Caco-2 (cell line): Measurements from ENCODE around the gene PSME4. TPM values are rescaled to one million over a fixed set of nuclear protein-coding genes. Genes with fewer than 3 reads are reported as not detected.

Experiments
- BruUV-seq: library from RNA; stranded (reverse); fragments of 400-500 nt; replicated peaks from 2 replicates; lab custom pipeline; 2021; lab: Mats Ljungman, UMichigan
- CTCF ChIA-PET: fragments of 300-600 bp; sonication (Branson Sonifier 250); formaldehyde crosslinking; loops from one replicate; lab custom pipeline; 2022; ENCODE audit warnings: antibody characterized with exemption; lab: Charles Lee
- POLR2A ChIA-PET: fragments of 300-600 bp; sonication (Branson Sonifier 250); formaldehyde crosslinking; loops from one replicate; lab custom pipeline; 2022; ENCODE audit warnings: antibody characterized with exemption; lab: Charles Lee
- DNase-seq, 2 experiments: peaks; one replicate each; pipeline versions ENCODE4 v3.0.0 to v3.0.0-alpha.2; 2020 to 2022
- H3K27me3 ChIP-seq: replicated peaks from 2 replicates; pipeline ENCODE4 v1.6.0; 2011; ENCODE audit warnings: low read length; ENCODE audit not compliant: control insufficient read depth, insufficient read depth
- H3K36me3 ChIP-seq: 2 replicates; pipeline ENCODE4 v1.5.1; 2011; ENCODE audit warnings: low read length; ENCODE audit not compliant: control insufficient read depth, insufficient read depth
- H3K4me1 ChIP-seq: fragments of 250-450 bp; sonication (Bioruptor Pico); 2 replicates; pipeline ENCODE4 v1.5.1; 2020; ENCODE audit warnings: mild to moderate bottlenecking
- H3K4me3 ChIP-seq: 2 replicates; pipeline ENCODE4 v1.5.1; 2011; ENCODE audit warnings: low read depth, mild to moderate bottlenecking, control low read depth, low read length
- H3K9me3 ChIP-seq: fragments of 250-450 bp; sonication (Bioruptor Pico); 2 replicates; pipeline ENCODE4 v1.5.1; 2020; ENCODE audit warnings: mild to moderate bottlenecking, moderate library complexity
- H3K27ac Mint-ChIP-seq: one replicate; pipeline ENCODE4 v1.8.0; 2022; ENCODE audit warnings: mixed read lengths; ENCODE audit not compliant: unreplicated experiment
- H3K27me3 Mint-ChIP-seq: one replicate; pipeline ENCODE4 v1.8.0; 2022; ENCODE audit warnings: mixed read lengths; ENCODE audit not compliant: insufficient read depth, unreplicated experiment
- H3K36me3 Mint-ChIP-seq: one replicate; pipeline ENCODE4 v1.8.0; 2022; ENCODE audit warnings: mild to moderate bottlenecking, mixed read lengths; ENCODE audit not compliant: insufficient read depth, unreplicated experiment
- H3K4me1 Mint-ChIP-seq: one replicate; pipeline ENCODE4 v1.8.0; 2022; ENCODE audit warnings: low read depth, mixed read lengths; ENCODE audit not compliant: unreplicated experiment
- H3K4me3 Mint-ChIP-seq: one replicate; pipeline ENCODE4 v1.8.0; 2022; ENCODE audit warnings: mild to moderate bottlenecking, moderate library complexity, mixed read lengths; ENCODE audit not compliant: unreplicated experiment
- H3K9me3 Mint-ChIP-seq: one replicate; pipeline ENCODE4 v1.8.0; 2022; ENCODE audit warnings: mixed read lengths; ENCODE audit not compliant: unreplicated experiment
- CTCF ChIP-seq, 2 experiments: fragments of 200-600 bp in 1 of 2; IDR thresholded peaks; 1 replicate in 1 of 2; 2 replicates in 1 of 2; pipeline versions ENCODE4 v1.5.1 to v1.8.0; 2011 to 2022; ENCODE audit warnings: antibody characterized with exemption in 1 of 2, control low read depth in 1 of 2, inconsistent platforms in 1 of 2, low read depth in 1 of 2, low read length in 1 of 2, mild to moderate bottlenecking in 1 of 2, moderate library complexity in 1 of 2; ENCODE audit not compliant: insufficient read depth in 1 of 2, severe bottlenecking in 1 of 2, unreplicated experiment in 1 of 2
- intact Hi-C: fragments of 100-400 bp; cut with micrococcal nuclease; formaldehyde crosslinking; loops from one replicate; pipeline ENCODE4 v1.10.0; 2022; ENCODE audit not compliant: unreplicated experiment
- total RNA-seq: library from RNA; stranded (reverse); gene quantifications from 2 replicates; pipeline ENCODE4 v1.2.3, GENCODE V29; 2022

Gene PSME4
- total RNA-seq, 1 experiment from 2014 or later: 79.0 TPM

DNA sequence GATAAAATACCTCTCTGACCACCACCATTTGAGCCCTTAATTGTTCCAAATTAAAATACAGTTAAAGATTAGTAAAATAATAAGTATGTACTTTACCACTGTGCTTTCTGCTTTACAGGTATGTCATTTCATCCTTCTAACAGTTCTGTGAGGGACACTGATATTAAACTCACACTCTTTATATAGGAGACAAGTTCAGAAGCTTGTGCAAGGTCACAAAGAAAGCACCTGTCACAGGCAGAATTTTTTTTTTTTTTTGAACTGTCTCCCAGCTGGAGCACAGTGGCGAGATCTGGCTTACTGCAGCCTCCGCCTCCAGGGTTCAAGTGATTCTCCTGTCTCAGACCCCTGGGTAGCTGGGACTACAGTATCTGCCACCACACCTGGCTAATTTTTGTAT is 89.4 kb downstream of the PSME4 start:
- intact Hi-C loops: no loop called here
- H3K36me3 ChIP-seq: no peaks in the 10 kb centered on the region; the same call in 1 of the 2 replicates
- H3K4me1 ChIP-seq: no peaks in the 10 kb centered on the region
- H3K27ac Mint-ChIP-seq: no peak overlapping the region
- H3K36me3 Mint-ChIP-seq: peaks cover 79% of the 10 kb centered on the region
- H3K27me3 Mint-ChIP-seq: no peaks in the 10 kb centered on the region
- no peaks in the 10 kb centered on the region for H3K9me3 ChIP-seq
- no TSS peak for BruUV-seq
- no peaks in the 10 kb centered on the region for H3K9me3 Mint-ChIP-seq
- H3K27me3 ChIP-seq: no peaks in the 10 kb centered on the region
- no peak overlapping the region for H3K4me3 Mint-ChIP-seq
- POLR2A ChIA-PET: no interaction called here
- CTCF ChIA-PET: no interaction called here
- DNase-seq: no peak
- H3K4me1 Mint-ChIP-seq: no peaks in the 10 kb centered on the region
- no peak for TF ChIP-seq CTCF (IDR thresholded peaks at IDR 0.05; ENCODE audit: insufficient read depth in 1 of 2, low read depth in 1 of 2, low read length in 1 of 2, severe bottlenecking in 1 of 2, unreplicated experiment in 1 of 2)
- H3K4me3 ChIP-seq: no peak overlapping the region

DNA sequence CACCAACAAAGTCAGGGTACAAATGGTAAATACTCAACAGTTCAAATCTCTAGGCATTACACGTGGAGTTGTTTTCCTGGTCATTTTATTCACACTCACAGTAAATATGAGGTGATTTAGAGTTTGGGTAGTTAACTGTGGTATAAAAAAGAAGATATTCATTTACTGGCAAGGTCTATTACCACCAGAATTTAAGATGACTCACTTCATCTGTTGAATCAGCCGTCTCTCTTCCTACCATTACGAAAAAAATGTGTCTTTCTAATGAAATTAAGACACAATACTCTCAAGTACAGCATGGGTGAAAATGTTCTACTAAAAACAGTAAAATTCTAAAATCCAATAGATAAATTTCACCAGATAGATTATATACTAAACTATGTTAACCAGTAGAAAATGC is 90.0 kb downstream of the PSME4 start:
- ChIA-PET CTCF (no interaction called here), POLR2A (no interaction called here)

DNA sequence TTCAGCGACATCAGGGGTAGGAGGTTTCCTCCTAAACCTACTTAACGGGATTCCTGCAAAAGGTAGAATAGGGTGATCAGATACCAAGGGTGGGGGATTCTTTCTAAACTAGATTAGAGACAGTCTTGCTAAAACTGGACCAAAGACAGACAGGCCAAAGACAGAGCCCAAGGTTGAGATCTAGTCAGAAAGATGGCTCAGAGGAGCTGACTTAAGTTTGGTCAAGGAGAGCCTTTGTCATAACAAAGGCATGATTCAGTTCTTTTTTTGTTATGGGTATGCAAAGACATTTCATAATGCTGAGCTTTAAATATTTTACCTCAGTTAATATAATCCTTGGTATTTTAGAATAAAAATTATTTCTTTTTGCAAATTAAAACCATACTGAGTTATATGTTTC is 93.2 kb downstream of the PSME4 start:
- Mint-ChIP-seq H3K4me3 (no peak overlapping the region), H3K9me3 (no peaks in the 10 kb centered on the region), H3K36me3 (peaks cover 67% of the 10 kb centered on the region), H3K27ac (no peak overlapping the region), H3K4me1 (no peaks in the 10 kb centered on the region), H3K27me3 (no peaks in the 10 kb centered on the region)
- no peak for DNase-seq
- H3K4me1 ChIP-seq: no peaks in the 10 kb centered on the region
- no peaks in the 10 kb centered on the region; the same call in 1 of the 2 replicates for H3K36me3 ChIP-seq
- BruUV-seq: no TSS peak
- no peak for TF ChIP-seq CTCF (IDR thresholded peaks at IDR 0.05; ENCODE audit: insufficient read depth in 1 of 2, low read depth in 1 of 2, low read length in 1 of 2, severe bottlenecking in 1 of 2, unreplicated experiment in 1 of 2)
- intact Hi-C loops: no loop called here
- no peaks in the 10 kb centered on the region for H3K27me3 ChIP-seq
- POLR2A ChIA-PET: no interaction called here
- H3K4me3 ChIP-seq: no peak overlapping the region
- no peaks in the 10 kb centered on the region for H3K9me3 ChIP-seq
- CTCF ChIA-PET: no interaction called here

More for the DNA sequence above, 90.0 kb downstream of the PSME4 start:
- no peaks in the 10 kb centered on the region for H3K4me1 Mint-ChIP-seq
- no peaks in the 10 kb centered on the region for H3K27me3 Mint-ChIP-seq
- H3K27me3 ChIP-seq: no peaks in the 10 kb centered on the region
- TF ChIP-seq CTCF (IDR thresholded peaks at IDR 0.05; ENCODE audit: insufficient read depth in 1 of 2, low read depth in 1 of 2, low read length in 1 of 2, severe bottlenecking in 1 of 2, unreplicated experiment in 1 of 2): no peak
- no peak overlapping the region for H3K4me3 Mint-ChIP-seq
- no peaks in the 10 kb centered on the region for H3K4me1 ChIP-seq
- intact Hi-C loops: no loop called here
- BruUV-seq: no TSS peak
- H3K9me3 ChIP-seq: no peaks in the 10 kb centered on the region
- H3K9me3 Mint-ChIP-seq: no peaks in the 10 kb centered on the region
- H3K36me3 ChIP-seq: no peaks in the 10 kb centered on the region; the same call in 1 of the 2 replicates
- no peak for DNase-seq
- peaks cover 78% of the 10 kb centered on the region for H3K36me3 Mint-ChIP-seq
- H3K4me3 ChIP-seq: no peak overlapping the region
- no peak overlapping the region for H3K27ac Mint-ChIP-seq
